K562 (cell line): ENCODE measurements around the gene CHPF. TPM values are rescaled to one million over a fixed set of nuclear protein-coding genes. Genes with fewer than 3 reads are reported as not detected.

Source experiments
- BMI1 ChIP-seq: fragments of 150-350 bp; IDR thresholded peaks from 2 replicates; pipeline ENCODE4 v1.6.1; 2014; ENCODE audit warnings: low read length
- CHD1 ChIP-seq: fragments of 200-600 bp; sonication (generic); IDR thresholded peaks from one replicate; pipeline ENCODE4 v1.6.1; 2012; ENCODE audit warnings: mild to moderate bottlenecking, moderate library complexity, low read length, inconsistent platforms
- DACH1 ChIP-seq: fragments of 450-650 bp; IDR thresholded peaks from 2 replicates; pipeline ENCODE4 v1.6.1; 2018; ENCODE audit not compliant: partially characterized antibody
- HIVEP1 ChIP-seq: fragments of 250-450 bp; sonication (Bioruptor Pico); IDR thresholded peaks from 2 replicates; pipeline ENCODE4 v1.4.0; 2020; ENCODE audit warnings: mild to moderate bottlenecking
- NFXL1 ChIP-seq: fragments of 450-650 bp; formaldehyde crosslinking; IDR thresholded peaks from 2 replicates; pipeline ENCODE4 v1.4.0; 2021; ENCODE audit warnings: mild to moderate bottlenecking
- NFYB ChIP-seq: IDR thresholded peaks from 2 replicates; pipeline ENCODE4 v1.6.1; 2011; ENCODE audit warnings: mild to moderate bottlenecking, moderate library complexity; ENCODE audit not compliant: insufficient read length; ENCODE audit errors: extremely low read depth
- NR3C1 ChIP-seq: sonication (generic); formaldehyde crosslinking; IDR thresholded peaks from 2 replicates; pipeline ENCODE4 v1.8.1; 2022; ENCODE audit warnings: missing genetic modification reagents
- RBM17 ChIP-seq: fragments of 200-400 bp; formaldehyde crosslinking; IDR thresholded peaks from 2 replicates; pipeline ENCODE4 v1.6.1; 2017; ENCODE audit warnings: low read depth, mild to moderate bottlenecking, low read length, borderline replicate concordance
- RUNX1 ChIP-seq: sonication (generic); IDR thresholded peaks from 2 replicates; pipeline ENCODE4 v1.6.1; 2016; ENCODE audit warnings: antibody characterized with exemption, low read depth
- polyA plus RNA-seq, 8 experiments: library from polyadenylated mRNA; depleted of rRNA in 4 of 8; stranded (reverse) in 5 of 8; unstranded in 3 of 8; fragments of >200 nt; fragmentation: Nextera tagmentation in 2 of 8; fragmentation: Illumina TruSeq in 1 of 8; extraction: Ambion mirVana in 2 of 8; extraction: Trizol in 1 of 8; gene quantifications; 2 replicates each; pipeline versions ENCODE4 v1.2.1 to v1.2.3, GENCODE V29; 2011 to 2014; ENCODE audit warnings: inconsistent platforms in 1 of 8, missing spikeins in 1 of 8
- total RNA-seq, 7 experiments: library from RNA; depleted of rRNA in 6 of 7; stranded (reverse); fragments of >200 nt in 6 of 7; fragmentation: Illumina TruSeq in 2 of 7; extraction: Trizol in 2 of 7; gene quantifications; 2 replicates each; pipeline versions ENCODE4 v1.2.1 to v1.2.3, GENCODE V29; 2011 to 2021; ENCODE audit warnings: low replicate concordance in 1 of 7
- TF ChIP-seq, protein P1 (sequence below): fragments of 250-450 bp; sonication (Bioruptor Pico); IDR thresholded peaks from 2 replicates; pipeline ENCODE4 v1.5.0; 2021
- TF ChIP-seq, protein P2 (sequence below), 2 experiments: fragments of 450-650 bp in 1 of 2; sonication (generic) in 1 of 2; formaldehyde crosslinking; conservative IDR thresholded peaks; 2 replicates each; pipeline versions ENCODE4 v1.4.0 to v1.8.1; 2020 to 2022; ENCODE audit warnings: mild to moderate bottlenecking in 1 of 2, missing genetic modification reagents in 1 of 2

Gene CHPF
- total and polyA plus RNA-seq, 9 of the 15 experiments (the other 6 are each of a cell fraction or from before 2014, with no cell fraction given), result 0.15 to 57.2 (median 7.9) TPM

GRCh38 chr2:219495531-219496122 lies 48.0 kb downstream of the CHPF start (continued):
- TF ChIP-seq, protein P1, sequence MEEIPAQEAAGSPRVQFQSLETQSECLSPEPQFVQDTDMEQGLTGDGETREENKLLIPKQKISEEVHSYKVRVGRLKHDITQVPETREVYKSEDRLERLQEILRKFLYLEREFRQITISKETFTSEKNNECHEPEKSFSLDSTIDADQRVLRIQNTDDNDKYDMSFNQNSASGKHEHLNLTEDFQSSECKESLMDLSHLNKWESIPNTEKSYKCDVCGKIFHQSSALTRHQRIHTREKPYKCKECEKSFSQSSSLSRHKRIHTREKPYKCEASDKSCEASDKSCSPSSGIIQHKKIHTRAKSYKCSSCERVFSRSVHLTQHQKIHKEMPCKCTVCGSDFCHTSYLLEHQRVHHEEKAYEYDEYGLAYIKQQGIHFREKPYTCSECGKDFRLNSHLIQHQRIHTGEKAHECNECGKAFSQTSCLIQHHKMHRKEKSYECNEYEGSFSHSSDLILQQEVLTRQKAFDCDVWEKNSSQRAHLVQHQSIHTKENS (CRISPR knock-in tag), result no peak
- no peak for TF ChIP-seq CHD1
- TF ChIP-seq, protein P2, sequence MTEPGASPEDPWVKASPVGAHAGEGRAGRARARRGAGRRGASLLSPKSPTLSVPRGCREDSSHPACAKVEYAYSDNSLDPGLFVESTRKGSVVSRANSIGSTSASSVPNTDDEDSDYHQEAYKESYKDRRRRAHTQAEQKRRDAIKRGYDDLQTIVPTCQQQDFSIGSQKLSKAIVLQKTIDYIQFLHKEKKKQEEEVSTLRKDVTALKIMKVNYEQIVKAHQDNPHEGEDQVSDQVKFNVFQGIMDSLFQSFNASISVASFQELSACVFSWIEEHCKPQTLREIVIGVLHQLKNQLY (CRISPR knock-in tag; conservative IDR thresholded peaks at IDR 0.05), result no peak
- TF ChIP-seq DACH1, result no peak
- TF ChIP-seq NR3C1, result no peak
- no peak for TF ChIP-seq NFXL1 (CRISPR knock-in tag)
- no peak for TF ChIP-seq HIVEP1
- TF ChIP-seq NFYB, result no peak
- no peak for TF ChIP-seq BMI1
- no peak for TF ChIP-seq RUNX1
- no peak for TF ChIP-seq RBM17
